ENCODE data around the gene FAM111B.
"Not testable (repeated sequence)": the region's sequence is repeated elsewhere in the genome, so short reads cannot be mapped to it uniquely, and the experiment has no call there.

FAM111B gene, protein sequence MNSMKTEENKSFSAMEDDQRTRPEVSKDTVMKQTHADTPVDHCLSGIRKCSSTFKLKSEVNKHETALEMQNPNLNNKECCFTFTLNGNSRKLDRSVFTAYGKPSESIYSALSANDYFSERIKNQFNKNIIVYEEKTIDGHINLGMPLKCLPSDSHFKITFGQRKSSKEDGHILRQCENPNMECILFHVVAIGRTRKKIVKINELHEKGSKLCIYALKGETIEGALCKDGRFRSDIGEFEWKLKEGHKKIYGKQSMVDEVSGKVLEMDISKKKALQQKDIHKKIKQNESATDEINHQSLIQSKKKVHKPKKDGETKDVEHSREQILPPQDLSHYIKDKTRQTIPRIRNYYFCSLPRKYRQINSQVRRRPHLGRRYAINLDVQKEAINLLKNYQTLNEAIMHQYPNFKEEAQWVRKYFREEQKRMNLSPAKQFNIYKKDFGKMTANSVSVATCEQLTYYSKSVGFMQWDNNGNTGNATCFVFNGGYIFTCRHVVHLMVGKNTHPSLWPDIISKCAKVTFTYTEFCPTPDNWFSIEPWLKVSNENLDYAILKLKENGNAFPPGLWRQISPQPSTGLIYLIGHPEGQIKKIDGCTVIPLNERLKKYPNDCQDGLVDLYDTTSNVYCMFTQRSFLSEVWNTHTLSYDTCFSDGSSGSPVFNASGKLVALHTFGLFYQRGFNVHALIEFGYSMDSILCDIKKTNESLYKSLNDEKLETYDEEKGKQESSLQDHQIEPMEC

DNA sequence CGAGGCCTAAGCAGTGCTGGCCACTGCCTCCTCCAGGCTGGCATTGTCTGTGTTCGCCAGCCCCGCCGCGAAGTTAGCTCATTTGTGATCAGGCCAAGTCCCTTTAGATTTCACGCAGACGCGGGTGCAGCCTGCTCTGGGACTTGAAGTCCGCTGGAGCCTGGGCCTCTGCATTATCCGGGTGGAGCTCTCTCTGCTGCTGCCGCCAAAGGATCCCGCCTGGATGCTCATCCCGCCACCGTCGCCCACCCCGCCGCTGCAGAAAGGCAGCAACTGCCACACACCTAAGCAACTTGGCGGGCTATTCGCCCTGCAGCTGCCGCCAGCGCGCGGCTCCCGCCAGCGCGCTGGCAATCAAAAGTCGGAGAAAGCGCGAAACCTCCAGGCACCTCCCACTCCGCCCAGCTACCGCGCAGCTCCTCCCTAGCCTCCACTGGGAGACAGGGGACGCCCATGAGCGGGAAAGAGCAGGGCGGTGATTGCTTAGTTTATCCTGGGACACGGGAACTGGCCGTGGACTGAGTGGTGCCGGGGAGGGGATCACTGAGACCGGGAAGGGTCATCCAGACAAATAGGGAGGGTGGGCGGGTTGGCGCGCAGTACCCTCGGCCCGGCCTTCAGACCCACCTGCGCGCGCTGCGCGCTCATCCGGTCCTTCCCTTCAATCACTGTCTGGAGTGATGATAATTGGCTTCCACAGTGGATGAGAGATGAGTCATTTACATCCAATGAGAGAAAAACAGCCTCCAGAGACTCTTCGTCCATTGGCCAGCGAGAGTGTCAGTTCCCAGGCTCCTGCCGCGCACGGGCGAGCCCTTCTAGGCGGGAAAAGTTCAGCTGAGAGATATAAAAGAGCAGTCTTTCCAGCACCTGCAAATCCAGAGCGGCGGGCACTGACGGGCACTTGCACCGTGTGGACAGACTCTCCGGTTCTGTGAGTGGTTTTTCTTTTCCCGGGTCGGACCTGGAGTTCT is at the start of gene FAM111B:
TSS of gene FAM111B (plus strand) at position 875 of the 974 bp plus-strand sequence. CDS start 2,389 bp downstream, outside the sequence.
- peak in 2 of 3 donors; percentile 6 to 18 for DNase-seq (ENCODE audit: low read depth in 3 of 3, low spot score in 1 of 3)

DNA sequence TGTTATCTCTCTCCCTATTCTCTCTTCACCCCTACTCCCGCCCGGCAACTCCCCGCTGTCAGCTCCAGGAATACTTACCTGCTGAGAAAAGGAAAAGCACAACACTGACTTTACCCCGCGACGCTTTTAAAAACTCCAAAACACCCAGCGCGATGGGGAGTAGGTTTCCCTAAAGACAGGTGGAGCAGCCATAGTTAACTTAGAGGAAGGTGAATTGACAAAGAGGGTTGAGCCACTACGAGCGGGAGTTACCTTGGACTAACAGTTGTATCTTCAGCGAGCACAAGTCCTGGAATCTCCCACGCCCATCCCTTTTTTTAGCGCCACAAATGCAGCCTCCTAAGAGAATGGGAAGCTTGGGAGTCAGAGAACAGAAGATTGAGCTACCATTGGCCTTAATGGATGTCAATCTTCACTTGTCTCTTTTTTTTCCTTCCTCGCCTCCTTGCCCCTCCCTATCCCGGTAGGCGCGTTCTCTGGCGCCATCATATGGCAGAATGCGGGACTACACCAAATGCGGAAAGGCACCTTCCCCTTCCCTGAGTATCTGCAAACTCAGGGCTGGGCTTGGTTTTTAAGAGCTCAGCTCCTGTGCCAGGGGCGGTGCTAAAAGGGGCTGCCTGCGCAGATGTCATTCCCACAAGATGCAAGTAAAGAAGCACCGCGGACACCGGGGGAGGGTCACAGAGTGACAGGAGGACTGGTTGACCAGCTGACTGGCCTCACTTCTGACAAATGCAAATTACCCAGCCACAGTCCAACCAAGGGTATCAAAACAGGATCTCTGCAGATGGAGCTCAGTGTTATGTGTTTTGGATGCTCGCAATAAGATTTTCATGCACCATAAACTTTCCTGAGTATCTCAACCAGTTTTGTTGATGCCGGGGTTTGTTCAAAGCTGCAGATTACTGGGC is 48.7 kb upstream of the FAM111B start:
- DNase-seq (ENCODE audit: low read depth in 3 of 3, low spot score in 1 of 3): peak; percentile 15 to 80 (median 42)

DNA sequence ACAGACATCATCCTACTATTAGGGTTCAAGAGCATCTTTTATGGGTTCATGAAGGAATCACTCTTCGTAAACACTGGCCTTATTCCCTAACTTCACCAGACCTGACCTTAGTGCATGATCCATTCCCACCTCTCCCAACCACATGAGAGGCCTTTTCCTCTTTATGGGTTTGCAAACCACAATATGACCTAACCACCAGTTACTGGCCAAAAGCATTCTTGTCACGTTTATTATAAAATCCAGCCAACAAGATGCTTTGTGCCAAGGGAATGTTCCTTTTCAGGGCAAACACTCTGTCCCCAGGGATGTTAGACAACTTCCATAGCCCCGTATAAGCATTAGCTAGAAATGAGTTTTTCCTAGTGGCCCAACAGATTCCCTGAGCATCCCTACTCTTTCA is 46.9 kb upstream of the FAM111B start:
- DNase-seq (ENCODE audit: low read depth in 3 of 3, low spot score in 1 of 3): not testable (repeated sequence)

DNA sequence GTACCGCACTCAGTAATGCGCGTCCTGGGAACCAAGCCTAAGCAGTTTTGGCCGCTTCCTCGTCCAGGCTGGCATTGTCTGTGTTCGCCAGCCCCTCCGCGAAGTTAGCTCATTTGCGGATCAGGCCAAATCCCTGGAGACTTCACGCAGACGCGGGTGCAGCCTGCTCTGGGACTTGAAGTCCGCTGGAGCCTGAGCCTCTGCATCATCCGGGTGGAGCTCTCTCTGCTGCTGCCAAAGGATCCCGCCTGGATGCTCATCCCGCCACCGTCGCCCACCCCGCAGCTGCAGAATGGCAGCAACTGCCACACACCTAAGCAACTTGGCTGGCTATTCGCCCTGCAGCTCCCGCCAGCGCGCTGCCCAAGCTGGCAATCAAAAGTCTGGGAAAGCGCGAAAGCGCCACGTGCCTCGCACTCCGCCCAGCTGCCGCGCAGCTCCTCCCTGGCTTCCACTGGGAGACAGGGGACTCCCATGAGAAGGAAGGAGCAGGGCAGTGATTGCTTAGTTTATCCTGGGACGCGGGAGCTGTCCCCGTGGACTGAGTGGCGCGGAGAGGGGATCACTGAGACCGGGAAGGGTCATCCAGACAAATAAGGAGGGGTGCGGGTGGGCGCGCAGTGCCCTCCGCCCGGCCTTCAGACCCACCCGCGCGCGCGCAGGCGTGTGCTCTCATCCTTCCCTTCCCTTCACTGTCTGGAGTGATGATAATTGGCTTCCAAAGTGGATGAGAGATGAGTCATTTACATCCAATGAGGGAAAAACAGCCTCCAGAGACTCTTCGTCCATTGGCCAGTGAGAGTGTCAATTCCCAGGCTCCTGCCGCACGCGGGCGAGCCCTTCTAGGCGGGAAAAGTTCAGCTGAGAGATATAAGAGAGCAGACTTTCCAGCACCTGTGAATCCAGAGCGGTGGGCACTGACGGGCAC is 44.2 kb upstream of the FAM111B start:
- no peak for DNase-seq (ENCODE audit: low read depth in 3 of 3, low spot score in 1 of 3)

DNA sequence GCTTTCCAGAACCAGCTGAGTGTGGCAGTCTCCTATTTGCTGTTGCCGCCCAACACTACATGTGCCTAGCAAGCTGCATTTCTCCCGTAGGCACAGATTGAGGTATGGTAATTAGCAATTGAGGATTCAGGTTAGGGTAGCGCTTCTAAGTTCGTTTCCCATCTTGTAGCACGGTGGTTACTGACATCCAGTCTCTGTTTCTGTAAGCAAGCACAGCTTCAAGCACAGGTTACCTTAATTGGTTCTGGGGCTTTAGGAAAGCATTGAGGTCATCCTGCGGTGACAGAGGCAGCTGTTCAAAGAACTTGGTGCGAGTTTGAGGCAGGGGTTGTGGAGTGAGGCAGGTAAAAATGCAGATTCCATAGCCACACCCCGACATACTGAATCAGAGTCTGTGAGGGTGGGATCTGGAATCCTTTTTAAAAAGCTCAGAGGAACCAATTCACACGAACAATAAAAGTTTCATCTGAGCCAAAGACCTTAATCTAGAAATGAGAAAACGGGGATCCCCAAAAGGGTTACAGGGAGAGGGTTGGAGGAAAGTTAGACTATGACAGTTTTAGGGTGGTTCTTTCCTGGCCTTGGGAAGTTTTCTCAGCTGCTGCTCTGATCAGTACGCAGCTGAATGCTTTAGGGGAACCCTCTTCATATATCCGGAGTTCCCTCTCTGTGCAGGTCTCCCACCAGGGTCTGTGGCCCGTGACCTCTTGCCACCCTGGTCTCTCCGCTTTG is 42.9 kb upstream of the FAM111B start:
- DNase-seq (ENCODE audit: low read depth in 3 of 3, low spot score in 1 of 3): not testable (repeated sequence)

DNA sequence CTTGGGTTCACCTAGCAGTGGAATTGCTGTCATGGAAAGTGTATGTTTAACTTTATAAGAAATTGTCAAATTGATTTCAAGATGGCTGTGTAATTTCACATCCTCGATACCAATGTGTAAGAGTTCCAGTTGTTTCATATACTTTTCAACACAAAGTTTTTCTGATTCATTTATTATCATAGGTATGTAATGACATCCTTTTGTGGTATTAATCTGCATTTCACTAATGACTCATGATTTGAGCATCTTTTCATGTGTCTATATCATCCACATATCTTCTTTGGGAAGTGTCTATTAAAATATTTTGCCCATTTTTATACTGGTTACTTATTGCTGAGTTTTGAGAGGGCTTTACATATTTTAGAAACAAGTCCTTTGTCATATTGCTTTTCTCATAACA is 38.0 kb upstream of the FAM111B start:
- no peak for DNase-seq (ENCODE audit: low read depth in 3 of 3, low spot score in 1 of 3)

DNA sequence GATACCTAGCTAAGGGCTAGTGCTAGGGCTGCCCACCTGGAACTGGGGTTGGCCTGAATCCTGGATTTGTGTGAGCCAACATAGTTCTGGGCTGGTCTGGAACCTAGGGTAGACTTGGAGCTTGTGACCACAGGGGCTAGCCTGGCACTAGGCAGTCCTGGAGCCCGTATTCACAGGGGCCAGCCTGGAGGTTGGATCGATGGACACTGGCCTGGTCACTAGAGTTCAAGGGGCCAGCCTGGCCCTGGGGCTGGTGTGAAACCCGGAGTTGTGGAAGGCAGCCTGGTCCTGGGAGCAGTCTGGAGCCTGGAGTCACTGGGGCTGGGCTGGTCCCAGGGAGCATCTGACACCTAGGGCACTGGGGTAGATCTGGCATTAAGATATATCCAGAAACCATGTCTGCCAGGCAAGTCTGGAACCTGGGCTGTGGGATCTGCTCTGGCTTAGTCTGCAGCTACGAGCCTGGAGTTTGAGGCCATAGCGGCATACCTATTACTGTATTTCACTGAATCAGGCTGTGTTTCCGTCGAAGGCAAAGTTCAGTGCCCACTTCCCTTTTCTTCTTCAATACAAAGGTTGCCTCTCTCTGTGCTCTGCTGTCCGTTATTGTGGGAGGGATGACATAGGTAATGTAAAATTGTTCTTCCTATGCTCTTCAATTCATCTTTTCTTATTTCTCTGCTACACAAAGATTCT is 30.0 kb upstream of the FAM111B start:
- DNase-seq (ENCODE audit: low read depth in 3 of 3, low spot score in 1 of 3): no peak

DNA sequence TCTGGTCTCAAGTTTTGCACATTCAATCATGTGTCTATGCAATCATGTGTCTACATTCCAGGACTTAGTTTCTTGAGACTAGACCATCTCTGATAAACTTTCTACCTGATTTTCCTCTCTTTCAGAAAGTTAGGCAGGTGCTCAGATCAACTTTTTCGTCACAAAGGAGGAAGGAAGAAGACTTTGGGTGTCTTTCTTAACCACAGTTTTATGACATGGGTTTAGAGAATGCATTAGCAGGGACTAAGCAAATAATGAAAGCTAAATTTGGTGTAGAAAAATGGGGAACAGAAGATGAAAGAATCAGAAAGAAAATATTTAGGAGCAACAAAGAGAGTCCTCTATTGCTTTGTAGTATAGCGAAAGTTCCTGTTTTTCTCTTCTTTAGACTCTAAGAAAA is 28.6 kb upstream of the FAM111B start:
- DNase-seq (ENCODE audit: low read depth in 3 of 3, low spot score in 1 of 3): no peak

DNA sequence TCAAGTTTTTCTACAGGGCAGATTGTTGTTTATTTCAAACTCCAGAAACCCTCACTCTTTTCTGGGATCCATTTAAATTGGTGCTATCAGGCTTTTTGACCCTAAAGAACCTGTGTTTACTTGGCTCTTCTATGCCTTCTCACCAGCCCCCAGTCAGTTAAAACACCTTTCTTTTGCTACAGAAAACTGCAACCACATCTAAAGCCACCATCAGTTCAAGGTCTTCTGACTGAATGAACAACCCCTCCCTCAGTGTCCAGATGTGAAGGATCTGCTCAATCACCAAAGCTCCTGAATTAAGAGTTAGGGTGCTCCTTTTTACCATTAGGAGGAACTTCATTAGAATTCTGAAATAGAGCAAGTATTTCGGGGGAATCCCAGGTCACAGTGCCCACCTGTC is 28.0 kb upstream of the FAM111B start:
- DNase-seq (ENCODE audit: low read depth in 3 of 3, low spot score in 1 of 3): no peak

DNA sequence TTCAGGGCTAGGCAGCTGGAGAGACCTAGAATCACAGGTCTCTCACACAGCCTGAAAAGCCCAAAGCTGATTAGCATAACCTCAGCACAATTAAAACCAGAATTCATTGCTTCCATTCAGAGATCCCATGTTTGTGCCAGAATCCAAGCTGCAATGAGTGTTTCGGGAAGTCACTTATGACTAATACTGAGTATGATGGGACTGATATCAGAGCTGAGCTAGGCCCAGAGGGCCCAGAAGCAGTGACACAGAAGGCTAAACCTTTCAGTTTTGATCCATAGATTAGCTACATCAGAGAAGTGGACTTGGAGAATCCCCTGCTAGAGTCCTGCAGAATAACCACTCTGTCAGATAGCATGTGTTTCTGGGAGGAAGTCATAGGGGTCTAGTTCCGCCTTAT is 26.6 kb upstream of the FAM111B start:
- not testable (repeated sequence) for DNase-seq (ENCODE audit: low read depth in 3 of 3, low spot score in 1 of 3)

DNA sequence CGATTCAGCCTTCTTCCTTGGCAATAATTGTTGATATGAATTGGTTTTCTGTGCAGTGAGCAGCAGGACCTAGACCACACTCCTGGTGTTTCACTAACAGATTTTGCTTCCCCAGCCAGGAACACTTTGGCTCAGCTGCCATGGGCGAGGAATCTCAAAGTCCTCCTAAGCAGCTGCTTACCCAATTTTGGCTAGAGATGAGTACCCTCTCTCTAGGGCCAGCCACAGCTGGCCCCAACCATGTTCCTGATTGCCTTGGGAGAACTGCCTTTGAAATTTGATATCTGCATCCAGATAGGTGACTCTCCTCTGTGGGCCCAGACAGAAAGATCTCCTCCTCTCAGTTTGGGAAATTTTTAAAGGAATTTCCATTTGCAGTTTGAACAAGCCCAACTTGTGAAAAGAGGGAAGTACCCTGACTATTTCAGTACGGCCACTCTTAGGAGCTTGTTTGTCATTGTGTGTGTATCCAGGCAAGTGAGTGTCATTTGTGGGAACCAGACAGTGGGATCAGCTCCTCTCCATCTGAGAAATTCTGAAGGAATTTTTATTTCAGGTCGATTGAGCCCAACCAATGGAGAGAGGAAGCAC is 25.5 kb upstream of the FAM111B start:
- not testable (repeated sequence) for DNase-seq (ENCODE audit: low read depth in 3 of 3, low spot score in 1 of 3)

DNA sequence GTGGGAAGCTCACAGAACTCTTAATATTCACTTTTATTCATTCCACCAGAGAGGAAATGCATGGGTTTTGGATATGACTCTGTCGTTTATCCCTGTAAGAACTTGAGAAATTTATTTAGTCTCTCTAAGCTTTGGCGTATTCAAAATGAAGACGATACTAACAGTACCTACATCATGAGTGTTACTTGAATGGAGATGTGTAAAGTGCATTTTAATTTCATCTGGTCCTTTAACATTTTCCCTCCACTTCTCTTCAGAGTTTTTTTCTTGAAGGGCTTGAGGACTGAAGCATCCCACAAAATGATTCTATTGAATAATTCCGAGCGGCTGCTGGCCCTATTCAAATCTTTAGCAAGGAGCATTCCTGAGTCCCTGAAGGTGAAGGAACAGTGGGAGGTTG is 21.0 kb upstream of the FAM111B start, which contains the start of gene GLYATL1B:
TSS of gene GLYATL1B (plus strand) at position 301 of the 400 bp plus-strand sequence. CDS start at position 301, 0 bp downstream.
- not testable (repeated sequence) for DNase-seq (ENCODE audit: low read depth in 3 of 3, low spot score in 1 of 3)

DNA sequence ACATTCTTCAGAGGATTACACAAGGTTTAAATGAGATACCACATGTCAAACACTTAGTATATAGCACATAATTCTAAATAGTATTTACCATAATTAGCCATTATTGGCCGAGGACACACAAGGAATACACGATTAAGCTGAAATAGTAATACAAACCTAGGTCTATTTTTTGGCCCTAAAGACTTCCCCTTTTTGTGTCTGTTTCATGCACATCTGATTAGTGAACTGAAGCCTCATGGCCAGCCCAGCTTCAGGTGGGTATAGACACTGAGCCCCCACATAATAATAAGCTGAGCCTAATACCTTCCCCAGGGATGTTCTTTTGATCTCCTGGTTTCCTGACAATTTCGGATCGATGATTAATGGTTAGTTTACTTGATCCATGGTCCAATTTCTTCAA is 18.9 kb upstream of the FAM111B start:
- no peak for DNase-seq (ENCODE audit: low read depth in 3 of 3, low spot score in 1 of 3)

DNA sequence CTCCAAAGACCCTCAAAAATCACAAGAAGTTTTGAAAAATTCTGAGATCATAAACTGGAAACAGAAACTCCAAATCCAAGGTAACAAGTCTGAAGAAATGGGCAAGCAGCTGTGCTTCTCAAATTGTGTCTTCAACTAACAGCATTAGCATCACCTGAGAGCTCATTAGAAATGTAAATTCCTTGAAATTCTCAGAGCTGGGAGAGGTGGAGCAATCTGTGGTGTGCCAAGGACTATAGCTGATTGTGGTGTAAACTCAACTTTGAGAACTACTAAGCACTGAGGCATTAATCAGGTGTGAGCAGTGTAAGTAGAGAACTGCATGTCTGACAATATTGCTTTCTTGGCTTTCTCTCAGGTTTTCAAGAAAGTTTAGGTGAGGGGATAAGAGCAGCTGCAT is 13.5 kb upstream of the FAM111B start:
- not testable (repeated sequence) for DNase-seq (ENCODE audit: low read depth in 3 of 3, low spot score in 1 of 3)

DNA sequence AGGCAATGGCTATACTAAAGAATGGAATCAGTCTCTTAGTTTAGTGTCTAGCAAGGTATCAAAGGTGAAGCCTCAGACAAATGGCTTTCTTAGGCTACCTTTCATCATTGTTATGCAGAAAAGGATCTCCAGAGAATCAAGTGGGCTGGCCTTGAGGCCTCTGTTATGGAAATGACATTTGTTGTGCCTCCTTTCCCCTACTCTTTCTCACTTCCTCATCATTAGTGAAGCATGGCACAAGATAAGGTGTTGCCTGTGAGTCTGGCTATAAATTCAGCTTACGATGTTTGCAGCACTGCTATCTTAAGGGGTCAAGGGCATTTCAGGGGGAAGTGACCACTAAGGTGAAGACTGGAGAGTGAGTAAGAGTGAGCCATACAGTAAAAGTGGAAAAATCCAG is 11.8 kb upstream of the FAM111B start:
- DNase-seq (ENCODE audit: low read depth in 3 of 3, low spot score in 1 of 3): not testable (repeated sequence)

DNA sequence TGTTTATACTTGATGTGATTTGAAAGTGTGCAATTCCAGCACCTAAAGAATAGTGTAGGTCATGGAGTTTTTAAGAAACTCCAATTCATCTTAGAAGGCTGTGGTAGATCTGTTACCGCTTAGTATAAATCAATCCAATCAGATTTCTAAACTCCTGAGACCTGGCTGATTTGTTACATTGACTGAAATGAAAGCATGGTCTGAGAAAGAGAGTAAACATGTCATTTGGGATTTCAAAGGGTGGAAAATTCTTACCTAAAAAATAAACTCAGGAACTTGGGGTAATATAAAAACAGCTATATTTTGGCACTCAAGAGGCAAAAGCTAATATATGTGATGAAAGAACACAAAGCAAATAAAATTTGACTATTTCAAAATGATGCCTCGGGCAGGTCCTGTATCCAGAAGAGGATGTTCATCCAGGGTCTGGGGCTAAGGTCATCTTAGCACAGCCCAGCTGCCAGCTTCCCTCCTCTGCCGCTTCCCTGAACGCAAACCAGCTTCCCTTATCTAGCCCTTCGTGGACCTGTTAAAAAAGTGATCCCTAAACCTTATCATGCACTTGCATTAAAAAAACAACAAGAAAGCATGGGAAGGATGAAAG is 11.0 kb upstream of the FAM111B start:
- DNase-seq (ENCODE audit: low read depth in 3 of 3, low spot score in 1 of 3): not testable (repeated sequence)

All from stimulated activated CD4-positive, alpha-beta T cell treated with anti-CD3 and anti-CD28 coated beads, TNF-alpha, amount 100 ng/mL, for 1 hour (primary cell).